Sigmoid colon (tissue), 7 donors: ENCODE results near the gene LMAN2. TPM values are rescaled to one million over a fixed set of nuclear protein-coding genes. Genes with fewer than 3 reads are reported as not detected.
A peak's percentile ranks its signal among the peaks of the same experiment; 100 is the strongest.

Experiments used
- DNase-seq: peaks from one replicate; pipeline ENCODE4 v3.0.0-alpha.2; 2019
- H3K27ac ChIP-seq, 4 donors: fragments of 200-600 bp; sonication (generic); one replicate each; pipeline ENCODE4 v1.5.1; 2016 to 2019; ENCODE audit warnings: mild to moderate bottlenecking in 1 of 4
- H3K27me3 ChIP-seq, 3 donors: fragments of 200-600 bp; sonication (generic); one replicate each; pipeline ENCODE4 v1.5.1; 2019; ENCODE audit warnings: mild to moderate bottlenecking in 1 of 3
- H3K36me3 ChIP-seq, 4 donors: fragments of 200-600 bp; sonication (generic); one replicate each; pipeline ENCODE4 v1.5.1; 2016 to 2019
- H3K4me1 ChIP-seq, 4 donors: fragments of 200-600 bp; sonication (generic); one replicate each; pipeline ENCODE4 v1.5.1; 2017 to 2019
- H3K4me3 ChIP-seq, 4 donors: fragments of 200-600 bp; sonication (generic); one replicate each; pipeline ENCODE4 v1.5.1; 2017 to 2019; ENCODE audit warnings: mild to moderate bottlenecking in 2 of 4, moderate library complexity in 1 of 4
- H3K9me3 ChIP-seq, 4 donors: fragments of 200-600 bp in 3 of 4; sonication (generic) in 3 of 4; one replicate each; pipeline versions ENCODE4 v1.5.1 to v1.6.1; 2013 to 2019
- CTCF ChIP-seq, 4 experiments: fragments of 450-650 bp in 3 of 4; fragments of 200-600 bp in 1 of 4; IDR thresholded peaks; one replicate each; pipeline ENCODE4 v1.5.1; 2016 to 2019; ENCODE audit warnings: antibody characterized with exemption in 4 of 4, mild to moderate bottlenecking in 3 of 4, moderate library complexity in 2 of 4
- EP300 ChIP-seq, 4 donors: sonication (generic); formaldehyde crosslinking; IDR thresholded peaks; one replicate each; pipeline ENCODE4 v1.6.1; 2017; ENCODE audit warnings: antibody characterized with exemption in 4 of 4
- POLR2A ChIP-seq, 2 donors: fragments of 450-650 bp; IDR thresholded peaks; one replicate each; pipeline ENCODE4 v1.6.1; 2016; ENCODE audit warnings: antibody characterized with exemption in 2 of 2, mild to moderate bottlenecking in 2 of 2, moderate library complexity in 2 of 2
- POLR2AphosphoS5 ChIP-seq, 4 donors: sonication (generic); formaldehyde crosslinking; IDR thresholded peaks; one replicate each; pipeline ENCODE4 v1.6.1; 2017; ENCODE audit warnings: antibody characterized with exemption in 4 of 4
- WGBS, 2 donors: extraction: QIAGEN DNeasy Blood & Tissue Kit; methylation state at CpG; one replicate each; pipeline ENCODE4 v1.1.7; 2013; 5-methylcytosine and 5-hydroxymethylcytosine counted together
- intact Hi-C: fragments of 100-400 bp; cut with DNase I; formaldehyde crosslinking; loops from one replicate; pipeline ENCODE4 v1.15.1; 2023
- polyA plus RNA-seq, 3 donors: library from polyadenylated mRNA; stranded (reverse); fragments of 200-250 nt; gene quantifications; one replicate each; pipeline ENCODE4 v1.2.3, GENCODE V29; 2013
- total RNA-seq, 4 donors: library from RNA; depleted of rRNA; stranded (reverse); fragments of >200 nt; gene quantifications; one replicate each; pipeline ENCODE4 v1.1.0, GENCODE V29; 2016
- donor health status: healthy with polysubstance abuse.
- donor health status: Bipolar disorder and iron deficiency.
- donor health status: healthy.

The LMAN2 gene
- total and polyA plus RNA-seq, 7 donors = 62.5 to 244 (median 108) TPM

- 76 to 90% methylated on average over 9 of the region's 9 CpGs for WGBS, 2 donors
Observed at GRCh38 chr5:177295924-177296323, 55.5 kb downstream of the LMAN2 start.

GRCh38 chr5:177294632-177295031 is 56.8 kb downstream of the LMAN2 start:
- Histone ChIP-seq H3K4me3 (no peak overlapping the region), H3K36me3 (peaks cover 28 to 75% (median 51%) of the 10 kb centered on the region in 4 donors), H3K9me3 (no peaks in the 10 kb centered on the region), H3K4me1 (peaks cover 0 to 6% (median under 1%) of the 10 kb centered on the region in 4 donors), H3K27me3 (no peaks in the 10 kb centered on the region), H3K27ac (no peak overlapping the region)
- DNase-seq = no peak
- WGBS, 2 donors = 95% methylated on average over 3 of the region's 3 CpGs
- no peak for TF ChIP-seq POLR2AphosphoS5 (IDR thresholded peaks at IDR 0.05)
- TF ChIP-seq EP300 (IDR thresholded peaks at IDR 0.05) = no peak
- no peak for TF ChIP-seq POLR2A (IDR thresholded peaks at IDR 0.05)
- no peak for TF ChIP-seq CTCF (IDR thresholded peaks at IDR 0.05)
- intact Hi-C loops = no loop called here

More at GRCh38 chr5:177295924-177296323, 55.5 kb downstream of the LMAN2 start:
- no peak for DNase-seq
- Histone ChIP-seq H3K27ac (no peak overlapping the region), H3K9me3 (no peaks in the 10 kb centered on the region), H3K4me1 (peaks cover 0 to 19% (median 12%) of the 10 kb centered on the region in 4 donors), H3K36me3 (peaks cover 28 to 62% (median 45%) of the 10 kb centered on the region in 4 donors), H3K27me3 (no peaks in the 10 kb centered on the region), H3K4me3 (no peak overlapping the region)
- TF ChIP-seq POLR2A (IDR thresholded peaks at IDR 0.05) (no peak), POLR2AphosphoS5 (IDR thresholded peaks at IDR 0.05) (peak in 1 of 4 donors; percentile 12)
- intact Hi-C loops = no loop called here

- H3K27ac ChIP-seq = no peak overlapping the region
- no peak overlapping the region for H3K4me3 ChIP-seq
- no peak for DNase-seq
- H3K4me1 ChIP-seq = no peaks in the 10 kb centered on the region
- 96 to 97% methylated on average over 12 of the region's 12 CpGs for WGBS, 2 donors
- intact Hi-C loops = no loop called here
- no peaks in the 10 kb centered on the region for H3K27me3 ChIP-seq
- no peaks in the 10 kb centered on the region for H3K9me3 ChIP-seq
- TF ChIP-seq POLR2AphosphoS5 (IDR thresholded peaks at IDR 0.05) = no peak
- TF ChIP-seq CTCF (IDR thresholded peaks at IDR 0.05) = no peak
- TF ChIP-seq POLR2A (IDR thresholded peaks at IDR 0.05) = no peak
- H3K36me3 ChIP-seq = peaks cover 28 to 81% (median 55%) of the 10 kb centered on the region in 4 donors
Observed at GRCh38 chr5:177293819-177294581, 57.5 kb downstream of the LMAN2 start.

GRCh38 chr5:177291735-177292134 is 59.7 kb downstream of the LMAN2 start:
- no peaks in the 10 kb centered on the region for H3K9me3 ChIP-seq
- intact Hi-C loops = no loop called here
- no peak overlapping the region for H3K27ac ChIP-seq
- no peaks in the 10 kb centered on the region for H3K27me3 ChIP-seq
- peaks cover 28 to 100% (median 67%) of the 10 kb centered on the region in 4 donors for H3K36me3 ChIP-seq
- DNase-seq = no peak
- no peaks in the 10 kb centered on the region for H3K4me1 ChIP-seq
- 96% methylated on average over 7 of the region's 7 CpGs for WGBS, 2 donors
- TF ChIP-seq EP300 (IDR thresholded peaks at IDR 0.05) (no peak), POLR2AphosphoS5 (IDR thresholded peaks at IDR 0.05) (no peak), CTCF (IDR thresholded peaks at IDR 0.05) (no peak)
- H3K4me3 ChIP-seq = no peak overlapping the region

- intact Hi-C loops = no loop called here
- Histone ChIP-seq H3K4me1 (no peaks in the 10 kb centered on the region), H3K27me3 (no peaks in the 10 kb centered on the region), H3K9me3 (no peaks in the 10 kb centered on the region), H3K4me3 (no peak overlapping the region), H3K36me3 (peaks cover 28 to 100% (median 67%) of the 10 kb centered on the region in 4 donors), H3K27ac (no peak overlapping the region)
- no peak for TF ChIP-seq EP300 (IDR thresholded peaks at IDR 0.05)
- TF ChIP-seq POLR2A (IDR thresholded peaks at IDR 0.05) = no peak
- no peak for DNase-seq
- 82 to 93% methylated on average over 12 of the region's 12 CpGs for WGBS, 2 donors
Observed at GRCh38 chr5:177290816-177291596, 60.5 kb downstream of the LMAN2 start.
